Upper lobe of right lung (tissue), 1 donor: Measurements from ENCODE around the gene CTSZ. TPM values are rescaled to one million over a fixed set of nuclear protein-coding genes. Genes with fewer than 3 reads are reported as not detected.
A peak's percentile ranks its signal among the peaks of the same experiment; 100 is the strongest.

ENCODE experiments used
- ATAC-seq: fragments of 200-7000 bp; cut with Tn5 transposase; one replicate; pipeline ENCODE4 v1.9.1; 2020; ENCODE audit warnings: mild to moderate bottlenecking, moderate library complexity
- DNase-seq: peaks from one replicate; pipeline ENCODE4 v3.0.0-alpha.2; 2020
- H3K27ac ChIP-seq: fragments of 200-600 bp; one replicate; pipeline ENCODE4 v1.8.0; 2022
- H3K27me3 ChIP-seq: fragments of 200-600 bp; one replicate; pipeline ENCODE4 v1.8.0; 2022; ENCODE audit warnings: mild to moderate bottlenecking
- H3K36me3 ChIP-seq: fragments of 200-600 bp; one replicate; pipeline ENCODE4 v1.8.0; 2022
- H3K4me1 ChIP-seq: fragments of 200-600 bp; one replicate; pipeline ENCODE4 v1.8.0; 2022
- H3K4me3 ChIP-seq: fragments of 200-600 bp; one replicate; pipeline ENCODE4 v1.8.0; 2022; ENCODE audit warnings: mild to moderate bottlenecking
- H3K9me3 ChIP-seq: fragments of 200-600 bp; one replicate; pipeline ENCODE4 v1.8.0; 2022
- CTCF ChIP-seq: fragments of 200-600 bp; IDR thresholded peaks from one replicate; pipeline ENCODE4 v1.8.0; 2022; ENCODE audit warnings: antibody characterized with exemption
- intact Hi-C: fragments of 100-400 bp; cut with DNase I; formaldehyde crosslinking; loops from one replicate; pipeline ENCODE4 v1.11.0; 2022
- total RNA-seq: library from RNA; stranded (reverse); fragmentation: NEBNext Ultra II Directional; extraction: Animal tissue kit (Norgen Biotek cat#: 25700); gene quantifications from one replicate; pipeline ENCODE4 v1.2.1, GENCODE V29; 2021
- donor health status: DM: no; HTN: yes; CAD: no; lungs with severe emphysema.

The CTSZ gene
- total RNA-seq, 1 donor from 2014 or later: 355 TPM

GRCh38 chr20:59019217-59019616 is 12.2 kb upstream of the CTSZ start, which contains the start of gene TUBB1:
Gene TUBB1, plus strand, starts transcription at chr20:59019429. Its CDS starts 94 bp downstream, at chr20:59019523.
- DNase-seq (no peak), ATAC-seq (no peak)
- no peak within 1 kb of the TSS for H3K4me3 ChIP-seq
- H3K27me3 ChIP-seq: no peaks in the 10 kb centered on the region
- no peaks in the 10 kb centered on the region for H3K9me3 ChIP-seq
- intact Hi-C loops: no loop called here
- H3K27ac ChIP-seq: no peak within 1 kb of the TSS
- peaks cover 18% of the 10 kb centered on the region for H3K36me3 ChIP-seq
- no peaks in the 10 kb centered on the region for H3K4me1 ChIP-seq
- TF ChIP-seq CTCF: no peak

GRCh38 chr20:59018817-59019216 is 11.8 kb upstream of the CTSZ start:
- Histone ChIP-seq H3K36me3 (peaks cover 15% of the 10 kb centered on the region), H3K27ac (no peak overlapping the region), H3K4me3 (no peak overlapping the region), H3K27me3 (no peaks in the 10 kb centered on the region), H3K9me3 (no peaks in the 10 kb centered on the region), H3K4me1 (no peaks in the 10 kb centered on the region)
- no peak for TF ChIP-seq CTCF
- ATAC-seq: no peak
- peak; percentile 41 for DNase-seq
- intact Hi-C loops: no loop called here

DNA sequence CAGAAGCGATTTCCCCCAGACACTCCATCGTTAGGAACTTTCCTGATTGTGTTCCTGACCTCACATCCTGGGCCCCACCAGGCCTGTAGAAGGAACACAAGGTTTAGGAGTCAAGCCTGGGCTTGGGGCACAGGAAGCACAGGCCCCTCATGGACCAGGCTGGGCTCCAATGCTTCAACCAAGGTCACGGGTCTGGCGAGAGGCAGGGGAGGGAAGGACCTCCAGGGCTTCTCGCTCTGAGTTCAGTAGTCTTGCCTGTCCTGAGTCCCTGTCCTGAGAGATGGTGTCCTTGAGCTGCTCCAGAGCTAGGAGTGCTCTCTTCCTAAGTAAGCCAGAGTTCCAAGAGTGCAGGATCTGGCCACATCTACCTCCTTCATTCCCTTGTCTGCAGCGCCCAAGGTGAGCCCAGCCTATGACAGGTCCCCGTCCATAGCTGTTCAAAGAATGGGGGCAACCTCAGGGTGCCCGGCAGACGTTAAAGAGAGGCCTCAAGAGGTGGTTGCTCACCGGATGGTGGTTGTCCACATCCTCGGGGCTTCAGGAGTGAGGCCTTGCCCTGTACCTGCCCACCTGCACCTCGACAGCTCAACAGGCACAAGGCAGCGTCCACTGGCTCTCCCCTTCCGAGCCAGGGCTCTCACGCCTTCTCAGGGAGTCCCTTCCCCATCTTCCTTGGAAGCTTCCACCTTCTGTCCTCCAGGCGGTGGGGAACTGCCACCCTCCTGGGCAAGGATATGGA is 10.6 kb upstream of the CTSZ start:
- DNase-seq (peak; percentile 46), ATAC-seq (peak; percentile 8)
- Histone ChIP-seq H3K4me3 (no peak overlapping the region), H3K9me3 (no peaks in the 10 kb centered on the region), H3K27me3 (no peaks in the 10 kb centered on the region), H3K36me3 (peaks cover 4% of the 10 kb centered on the region), H3K27ac (no peak overlapping the region), H3K4me1 (no peaks in the 10 kb centered on the region)
- intact Hi-C loops: no loop called here
- TF ChIP-seq CTCF: no peak

DNA sequence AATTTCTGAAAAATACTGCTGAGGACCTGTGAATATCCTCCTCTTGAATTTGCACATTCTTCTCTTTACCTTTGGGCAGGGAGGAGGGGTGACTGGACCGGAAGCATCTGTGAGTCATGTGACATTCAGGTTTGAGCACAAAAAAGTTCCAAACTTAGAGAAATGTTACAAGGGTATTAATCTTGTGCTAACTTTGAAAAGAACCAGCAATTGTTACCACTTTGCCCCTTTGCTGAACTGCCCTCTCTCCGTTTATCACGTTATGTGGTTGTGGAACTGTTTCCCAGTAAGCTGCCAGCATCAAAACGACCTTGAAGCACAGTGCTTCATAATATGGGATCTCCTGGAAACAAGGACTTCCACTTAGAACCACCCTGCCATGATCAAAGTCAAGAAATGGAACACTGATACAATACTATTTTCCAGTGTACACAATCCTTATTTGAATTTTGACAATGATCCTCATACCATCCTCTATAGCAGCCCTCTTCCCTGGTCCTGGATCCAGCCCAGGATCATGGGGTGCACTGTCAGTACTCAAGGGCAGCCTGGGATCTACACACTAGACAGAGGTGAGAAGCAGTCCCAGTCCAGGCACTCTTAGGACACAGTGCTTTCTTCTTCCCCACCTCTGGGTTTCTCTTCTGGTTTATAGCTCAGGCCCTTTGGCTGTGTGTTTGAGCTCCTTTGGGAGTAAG is 9.9 kb upstream of the CTSZ start:
- no peak for ATAC-seq
- intact Hi-C loops: no loop called here
- H3K36me3 ChIP-seq: no peaks in the 10 kb centered on the region
- no peak overlapping the region for H3K4me3 ChIP-seq
- TF ChIP-seq CTCF: no peak
- no peak overlapping the region for H3K27ac ChIP-seq
- H3K27me3 ChIP-seq: no peaks in the 10 kb centered on the region
- no peak for DNase-seq
- H3K9me3 ChIP-seq: no peaks in the 10 kb centered on the region
- H3K4me1 ChIP-seq: no peaks in the 10 kb centered on the region

DNA sequence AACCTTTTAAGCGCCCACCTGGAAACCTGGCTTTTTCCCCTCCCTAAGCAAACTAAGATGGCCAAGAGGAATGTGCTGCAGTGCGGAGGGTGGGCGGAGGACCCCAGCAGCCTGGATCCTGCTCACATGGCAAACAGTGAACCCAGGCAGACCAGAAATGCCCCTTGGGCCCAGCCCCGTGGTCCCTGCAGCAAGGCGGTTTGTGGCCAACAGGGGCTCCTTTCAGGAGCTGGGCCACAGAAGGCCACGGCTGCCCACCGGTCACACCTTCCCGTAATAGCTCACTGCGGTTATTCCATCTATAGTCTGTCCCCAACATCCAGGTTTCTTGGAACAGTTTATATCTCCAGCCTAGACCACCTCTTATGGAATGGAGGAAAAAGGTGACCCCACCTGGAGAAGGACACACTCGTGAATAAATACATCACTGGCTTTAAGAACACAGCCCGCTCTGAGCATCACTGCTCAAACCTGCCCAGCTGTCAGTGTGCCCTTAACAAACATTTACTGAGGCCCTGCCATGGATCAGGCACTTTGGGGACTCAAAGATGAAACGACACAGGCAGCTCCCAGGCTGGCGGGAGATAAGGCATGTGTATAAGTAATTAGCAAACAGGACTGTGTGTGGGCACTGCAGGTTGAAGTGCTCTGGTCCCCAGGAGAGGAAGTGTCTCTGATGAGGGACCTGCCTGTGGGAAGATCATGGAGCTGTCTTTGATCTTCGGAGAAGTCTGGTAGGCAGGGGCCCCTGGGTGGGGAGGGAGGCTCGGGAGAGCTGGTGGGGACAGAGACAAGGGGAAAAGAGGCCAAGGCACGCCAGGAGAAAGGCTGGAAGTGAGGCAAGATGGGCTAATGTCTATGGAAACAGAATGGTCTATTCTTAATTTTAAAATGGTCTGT is 9.0 kb upstream of the CTSZ start:
- no peak for DNase-seq
- H3K4me3 ChIP-seq: no peak overlapping the region
- H3K27me3 ChIP-seq: no peaks in the 10 kb centered on the region
- intact Hi-C loops: no loop called here
- ATAC-seq: no peak
- no peak overlapping the region for H3K27ac ChIP-seq
- TF ChIP-seq CTCF: no peak
- no peaks in the 10 kb centered on the region for H3K9me3 ChIP-seq
- peaks cover 3% of the 10 kb centered on the region for H3K4me1 ChIP-seq
- no peaks in the 10 kb centered on the region for H3K36me3 ChIP-seq
